GM19468 (cell line): ENCODE measurements around the gene ACTRT2.

Experiments used
- ATAC-seq: cut with Tn5 transposase; IDR thresholded peaks from one replicate; pipeline ENCODE4 v1.9.1; 2021; ENCODE audit warnings: mild to moderate bottlenecking, moderate library complexity, moderate number of reproducible peaks; ENCODE audit not compliant: unreplicated experiment; ENCODE audit errors: extremely low read depth

The ACTRT2 gene

GRCh38 chr1:3015744-3016143, 5.5 kb upstream of the ACTRT2 start:
- ATAC-seq, result no peak

- no peak for ATAC-seq
Measured at GRCh38 chr1:3016641-3017439, 4.4 kb upstream of the ACTRT2 start.

- no peak for ATAC-seq
Measured at GRCh38 chr1:3017440-3018050, 3.7 kb upstream of the ACTRT2 start.

GRCh38 chr1:3018051-3018471, 3.2 kb upstream of the ACTRT2 start:
- ATAC-seq, result no peak

- no peak for ATAC-seq
Measured at GRCh38 chr1:3018576-3018975, 2.7 kb upstream of the ACTRT2 start.

GRCh38 chr1:3019007-3019515, 2.2 kb upstream of the ACTRT2 start:
- ATAC-seq, result no peak

- ATAC-seq, result no peak
Measured at GRCh38 chr1:3019516-3020051, 1.7 kb upstream of the ACTRT2 start.

- no peak for ATAC-seq
Measured at GRCh38 chr1:3020263-3020909, 881 bp upstream of the ACTRT2 start.

- ATAC-seq, result no peak
Measured at GRCh38 chr1:3021801-3022401, 634 bp downstream of the ACTRT2 start.

GRCh38 chr1:3022511-3022973, 1.3 kb downstream of the ACTRT2 start:
- no peak for ATAC-seq

GRCh38 chr1:3022976-3023375, 1.7 kb downstream of the ACTRT2 start:
- no peak for ATAC-seq

- no peak for ATAC-seq
Measured at GRCh38 chr1:3024019-3024418, 2.8 kb downstream of the ACTRT2 start.

- ATAC-seq, result no peak
Measured at GRCh38 chr1:3024588-3024987, 3.3 kb downstream of the ACTRT2 start.

GRCh38 chr1:3026124-3026523, 4.9 kb downstream of the ACTRT2 start:
- ATAC-seq, result no peak

GRCh38 chr1:3026581-3027391, 5.5 kb downstream of the ACTRT2 start:
- no peak for ATAC-seq

GRCh38 chr1:3027611-3028371, 6.5 kb downstream of the ACTRT2 start:
- no peak for ATAC-seq

GRCh38 chr1:3028531-3029282, 7.4 kb downstream of the ACTRT2 start:
- no peak for ATAC-seq

- ATAC-seq, result no peak
Measured at GRCh38 chr1:3029481-3029961, 8.3 kb downstream of the ACTRT2 start.
